Liver (tissue), 3 donors: Measurements from ENCODE around the gene SPAG16.

Source experiments
- ATF3 ChIP-seq: IDR thresholded peaks from 2 replicates; pipeline ENCODE4 v1.6.1; 2016; ENCODE audit warnings: antibody characterized with exemption
- CTCF ChIP-seq: fragments of 150-350 bp; IDR thresholded peaks from 2 replicates; pipeline ENCODE4 v1.5.1; 2017; ENCODE audit warnings: improper control_type of control experiment, low read depth, low read length; ENCODE audit not compliant: missing input control
- FOXA1 ChIP-seq: IDR thresholded peaks from 2 replicates; pipeline ENCODE4 v1.6.1; 2016; ENCODE audit warnings: antibody characterized with exemption
- HNF4G ChIP-seq: IDR thresholded peaks from 2 replicates; pipeline ENCODE4 v1.6.1; 2016; ENCODE audit warnings: antibody characterized with exemption
- JUND ChIP-seq, 2 donors: IDR thresholded peaks; 2 replicates each; pipeline ENCODE4 v1.6.1; 2016; ENCODE audit warnings: antibody characterized with exemption in 2 of 2
- REST ChIP-seq: IDR thresholded peaks from 2 replicates; pipeline ENCODE4 v1.6.1; 2016; ENCODE audit warnings: antibody characterized with exemption, mild to moderate bottlenecking
- SP1 ChIP-seq: IDR thresholded peaks from 2 replicates; pipeline ENCODE4 v1.6.1; 2018; ENCODE audit warnings: antibody characterized with exemption, mild to moderate bottlenecking
- TAF1 ChIP-seq: conservative IDR thresholded peaks from 2 replicates; pipeline ENCODE4 v1.6.1; 2016; ENCODE audit warnings: antibody characterized with exemption, mild to moderate bottlenecking
- donor health status: healthy.
- donor health status: healthy.

- TF ChIP-seq TAF1 (no peak), CTCF (no peak), FOXA1 (no peak), REST (no peak), ATF3 (no peak), HNF4G (no peak), JUND (IDR thresholded peaks at IDR 0.05) (no peak), SP1 (no peak)
These were observed 41.6 kb upstream of the SPAG16 start for GRCh38 chr2:213242653-213243052.
